Astrocyte of the spinal cord (primary cell): ENCODE results near the gene ZC3H7B.

Source experiments
- DNase-seq: peaks from one replicate; pipeline ENCODE4 v3.0.0; 2011; ENCODE audit warnings: low read depth, low spot score
- H3K4me3 ChIP-seq: 2 replicates; pipeline ENCODE4 v1.5.1; 2011; ENCODE audit warnings: low read depth, mild to moderate bottlenecking, low read length, moderate library complexity
- in situ Hi-C: cut with HindIII; loops from 2 replicates; pipeline ENCODE4 v1.10.0; 2017; ENCODE audit warnings: low sequenced_read_pairs
- TF ChIP-seq, protein P1 (sequence below): IDR thresholded peaks from 2 replicates; pipeline ENCODE4 v1.5.1; 2012; ENCODE audit warnings: low read depth, mild to moderate bottlenecking, low read length, inconsistent platforms

Gene ZC3H7B

DNA sequence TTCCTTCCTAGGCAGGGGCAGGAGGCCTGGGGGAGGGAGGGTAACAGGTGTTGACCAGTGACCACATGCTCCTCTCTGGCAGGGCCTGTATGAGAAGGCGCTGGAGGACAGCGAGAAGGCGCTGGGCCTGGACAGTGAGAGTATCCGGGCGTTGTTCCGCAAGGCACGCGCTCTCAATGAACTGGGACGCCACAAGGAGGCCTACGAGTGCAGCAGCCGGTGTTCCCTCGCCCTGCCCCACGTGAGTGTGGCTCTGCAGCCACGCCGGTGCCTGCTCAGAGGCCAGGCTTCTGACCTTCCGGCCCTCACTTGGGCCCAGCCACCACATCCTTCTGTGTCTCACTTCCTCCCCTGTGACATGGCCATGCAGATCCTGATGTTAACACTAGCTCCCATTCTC lies 25.8 kb downstream of the ZC3H7B start:
- no peak overlapping the region for H3K4me3 ChIP-seq
- TF ChIP-seq, protein P1, sequence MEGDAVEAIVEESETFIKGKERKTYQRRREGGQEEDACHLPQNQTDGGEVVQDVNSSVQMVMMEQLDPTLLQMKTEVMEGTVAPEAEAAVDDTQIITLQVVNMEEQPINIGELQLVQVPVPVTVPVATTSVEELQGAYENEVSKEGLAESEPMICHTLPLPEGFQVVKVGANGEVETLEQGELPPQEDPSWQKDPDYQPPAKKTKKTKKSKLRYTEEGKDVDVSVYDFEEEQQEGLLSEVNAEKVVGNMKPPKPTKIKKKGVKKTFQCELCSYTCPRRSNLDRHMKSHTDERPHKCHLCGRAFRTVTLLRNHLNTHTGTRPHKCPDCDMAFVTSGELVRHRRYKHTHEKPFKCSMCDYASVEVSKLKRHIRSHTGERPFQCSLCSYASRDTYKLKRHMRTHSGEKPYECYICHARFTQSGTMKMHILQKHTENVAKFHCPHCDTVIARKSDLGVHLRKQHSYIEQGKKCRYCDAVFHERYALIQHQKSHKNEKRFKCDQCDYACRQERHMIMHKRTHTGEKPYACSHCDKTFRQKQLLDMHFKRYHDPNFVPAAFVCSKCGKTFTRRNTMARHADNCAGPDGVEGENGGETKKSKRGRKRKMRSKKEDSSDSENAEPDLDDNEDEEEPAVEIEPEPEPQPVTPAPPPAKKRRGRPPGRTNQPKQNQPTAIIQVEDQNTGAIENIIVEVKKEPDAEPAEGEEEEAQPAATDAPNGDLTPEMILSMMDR: no peak
- no peak for DNase-seq
- in situ Hi-C loops: no loop called here

DNA sequence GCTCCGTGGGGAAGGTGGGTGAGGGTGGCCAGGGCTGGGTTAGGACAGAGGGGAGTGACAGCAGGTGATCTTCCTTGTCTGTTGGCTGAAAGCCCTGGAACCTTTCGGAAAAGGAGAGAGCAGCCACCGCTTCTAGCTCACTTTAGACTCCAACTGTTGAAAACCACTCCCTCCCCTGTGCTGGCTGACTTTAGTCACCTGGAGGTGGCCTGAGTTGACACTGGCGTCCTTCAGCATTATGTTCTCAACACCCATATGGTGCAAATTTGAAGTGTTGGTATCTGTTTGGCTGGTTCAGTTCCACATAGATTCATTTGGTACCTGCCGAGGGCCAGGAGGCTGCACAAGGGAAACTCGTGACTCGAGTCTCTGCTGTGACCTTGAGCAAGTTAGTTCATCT lies 28.8 kb downstream of the ZC3H7B start:
- no peak for DNase-seq
- in situ Hi-C loops: no loop called here
- TF ChIP-seq, protein P1: no peak
- H3K4me3 ChIP-seq: no peak overlapping the region

DNA sequence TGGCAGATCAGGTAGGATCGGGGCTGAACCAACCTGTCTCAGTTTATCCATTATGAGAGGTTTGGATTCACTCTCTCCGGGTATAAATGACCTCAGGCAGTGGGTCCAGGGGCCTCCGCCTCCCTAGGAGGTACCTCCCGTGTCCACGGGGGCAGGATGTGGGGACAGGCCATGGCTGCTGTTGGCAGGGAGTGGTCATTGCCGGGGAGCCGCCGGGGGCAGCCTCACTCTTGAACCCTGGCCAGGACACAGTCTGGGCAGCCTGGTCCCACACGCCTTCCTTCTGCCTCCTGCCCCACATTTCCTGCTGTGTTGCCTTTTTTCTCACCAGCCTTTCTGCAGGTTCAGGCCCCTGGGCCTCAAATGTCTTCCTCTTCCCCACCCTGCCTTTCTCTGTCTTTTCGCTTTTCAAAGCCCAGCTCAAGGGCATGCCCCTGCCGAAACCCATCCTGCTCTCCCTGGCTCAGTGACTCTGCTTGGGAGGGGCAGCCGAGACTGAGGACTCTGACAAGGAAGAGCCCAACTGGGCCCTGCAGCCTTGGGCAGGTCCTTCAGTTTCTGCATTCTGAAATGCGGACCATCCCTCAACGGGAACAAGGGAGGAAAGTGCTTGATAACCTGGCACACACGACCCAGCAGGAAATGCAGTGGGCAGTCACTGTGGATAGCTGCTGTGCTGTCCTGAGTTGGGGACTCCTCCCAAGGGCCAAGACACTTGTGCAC lies 31.1 kb downstream of the ZC3H7B start:
- DNase-seq: no peak
- no peak overlapping the region for H3K4me3 ChIP-seq
- in situ Hi-C loops: no loop called here
- TF ChIP-seq, protein P1: no peak

DNA sequence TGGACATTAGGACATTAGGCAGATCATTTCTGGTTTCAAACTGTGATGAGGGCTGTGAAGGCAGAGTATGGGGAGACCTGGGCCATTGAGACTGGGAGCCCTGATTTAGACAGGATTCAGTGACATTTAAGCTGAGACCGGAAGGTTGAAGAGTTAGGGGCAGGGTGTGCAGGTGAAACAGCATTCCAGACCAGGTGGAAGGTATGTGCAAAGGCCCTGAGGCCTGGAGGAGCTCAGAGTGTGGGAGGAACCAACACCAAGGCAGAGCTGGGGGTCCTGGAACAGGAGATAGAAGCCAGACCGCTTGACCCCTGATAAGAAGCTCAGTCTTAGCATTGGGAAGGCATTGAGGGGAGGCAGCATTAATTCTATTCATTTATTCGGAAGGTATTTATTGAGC lies 32.5 kb downstream of the ZC3H7B start:
- TF ChIP-seq, protein P1: no peak
- no peak for DNase-seq
- no peak overlapping the region for H3K4me3 ChIP-seq
- in situ Hi-C loops: no loop called here

DNA sequence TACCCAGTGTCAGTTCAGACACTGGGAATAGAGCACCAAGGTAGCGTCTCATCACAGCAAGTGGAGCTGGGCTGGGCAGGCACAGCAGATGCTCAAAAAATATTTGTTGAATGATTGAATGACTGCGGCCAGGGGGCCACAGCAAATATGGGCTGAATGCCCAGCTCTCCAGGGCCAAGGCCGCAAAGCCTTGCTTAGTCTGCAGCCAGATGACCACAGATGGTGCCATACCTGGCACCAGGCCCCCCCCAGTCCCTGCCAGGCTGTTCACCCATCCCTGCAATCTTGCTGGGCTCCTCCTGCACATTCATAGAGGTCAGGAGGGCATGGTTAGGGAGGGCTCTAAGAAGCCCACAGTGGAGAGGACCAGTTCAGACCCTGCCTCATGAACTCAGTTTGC lies 32.9 kb downstream of the ZC3H7B start:
- no peak overlapping the region for H3K4me3 ChIP-seq
- TF ChIP-seq, protein P1: no peak
- DNase-seq: no peak
- in situ Hi-C loops: no loop called here

DNA sequence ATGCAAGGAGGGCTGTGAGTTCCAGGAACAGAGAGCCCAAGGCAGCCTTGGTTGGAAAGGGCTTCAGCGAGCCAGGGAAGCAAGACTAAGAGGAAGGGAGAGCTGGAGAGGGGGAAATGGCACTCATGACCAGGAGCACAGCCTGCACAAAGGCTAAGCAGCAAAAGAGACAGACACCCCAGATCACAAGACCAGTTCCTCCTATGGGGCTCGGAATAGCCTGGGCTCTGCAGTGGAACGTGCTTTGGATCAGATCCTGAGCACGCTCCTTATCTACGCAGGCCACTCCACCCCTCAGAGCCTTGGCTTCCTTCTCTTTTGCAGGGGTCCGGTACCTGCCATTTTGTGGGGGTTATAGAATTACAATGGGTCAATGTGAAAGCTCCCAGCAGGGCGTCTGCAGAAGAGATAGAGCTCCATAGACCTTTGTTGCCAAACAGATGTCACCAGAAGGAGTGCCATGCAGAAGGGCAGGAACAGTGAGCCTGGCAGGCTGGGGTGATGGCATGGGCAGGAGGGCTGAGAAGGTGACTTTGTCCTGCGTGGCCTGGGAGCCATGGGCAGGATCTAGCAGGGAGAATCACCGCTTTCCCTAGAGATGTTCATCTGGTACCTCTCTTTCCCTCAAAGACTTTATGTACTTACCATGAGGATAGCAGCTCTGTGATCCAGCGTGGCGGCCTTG lies 33.8 kb downstream of the ZC3H7B start:
- DNase-seq: no peak
- H3K4me3 ChIP-seq: no peak overlapping the region
- TF ChIP-seq, protein P1: no peak
- in situ Hi-C loops: no loop called here
